OCI-LY1 (cell line): Measurements from ENCODE around the gene TACR1.

Experiments
- EZH2 ChIP-seq: fragments of 200-600 bp; sonication (generic), shearing (Covaris generic); IDR thresholded peaks from 2 replicates; pipeline ENCODE4 v1.8.0; 2017; ENCODE audit warnings: borderline replicate concordance, mixed run types, mild to moderate bottlenecking, antibody characterized with exemption, low read length, moderate library complexity, mixed read lengths
- TF ChIP-seq, protein P1 (sequence below): fragments of 200-600 bp; sonication (generic), shearing (Covaris generic); IDR thresholded peaks from 2 replicates; pipeline ENCODE4 v1.5.1; 2017; ENCODE audit warnings: mild to moderate bottlenecking, antibody characterized with exemption, low read length, moderate library complexity, mixed read lengths

- no peak for TF ChIP-seq EZH2
- TF ChIP-seq, protein P1, sequence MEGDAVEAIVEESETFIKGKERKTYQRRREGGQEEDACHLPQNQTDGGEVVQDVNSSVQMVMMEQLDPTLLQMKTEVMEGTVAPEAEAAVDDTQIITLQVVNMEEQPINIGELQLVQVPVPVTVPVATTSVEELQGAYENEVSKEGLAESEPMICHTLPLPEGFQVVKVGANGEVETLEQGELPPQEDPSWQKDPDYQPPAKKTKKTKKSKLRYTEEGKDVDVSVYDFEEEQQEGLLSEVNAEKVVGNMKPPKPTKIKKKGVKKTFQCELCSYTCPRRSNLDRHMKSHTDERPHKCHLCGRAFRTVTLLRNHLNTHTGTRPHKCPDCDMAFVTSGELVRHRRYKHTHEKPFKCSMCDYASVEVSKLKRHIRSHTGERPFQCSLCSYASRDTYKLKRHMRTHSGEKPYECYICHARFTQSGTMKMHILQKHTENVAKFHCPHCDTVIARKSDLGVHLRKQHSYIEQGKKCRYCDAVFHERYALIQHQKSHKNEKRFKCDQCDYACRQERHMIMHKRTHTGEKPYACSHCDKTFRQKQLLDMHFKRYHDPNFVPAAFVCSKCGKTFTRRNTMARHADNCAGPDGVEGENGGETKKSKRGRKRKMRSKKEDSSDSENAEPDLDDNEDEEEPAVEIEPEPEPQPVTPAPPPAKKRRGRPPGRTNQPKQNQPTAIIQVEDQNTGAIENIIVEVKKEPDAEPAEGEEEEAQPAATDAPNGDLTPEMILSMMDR: no peak
Measured at GRCh38 chr2:75155115-75155514, 44.2 kb downstream of the TACR1 start.
